BE2C (cell line): ENCODE data around the gene THBS1.

ENCODE experiments used
- DNase-seq: peaks from one replicate; pipeline ENCODE4 v3.0.0-alpha.2; 2020
- H3K27me3 ChIP-seq: fragments of 250-450 bp; sonication (Bioruptor Pico); 2 replicates; pipeline ENCODE4 v1.5.1; 2020; ENCODE audit warnings: mild to moderate bottlenecking
- H3K36me3 ChIP-seq: fragments of 250-450 bp; sonication (Bioruptor Pico); 2 replicates; pipeline ENCODE4 v1.5.1; 2020; ENCODE audit warnings: mild to moderate bottlenecking
- H3K4me1 ChIP-seq: fragments of 250-450 bp; sonication (Bioruptor Pico); 2 replicates; pipeline ENCODE4 v1.5.1; 2020
- H3K4me3 ChIP-seq: 2 replicates; pipeline ENCODE4 v1.5.1; 2011; ENCODE audit warnings: low read depth, low read length
- H3K9me3 ChIP-seq: fragments of 250-450 bp; sonication (Bioruptor Pico); 2 replicates; pipeline ENCODE4 v1.5.1; 2020
- TF ChIP-seq, protein P1 (sequence below): IDR thresholded peaks from 2 replicates; pipeline ENCODE4 v1.5.1; 2012; ENCODE audit warnings: mild to moderate bottlenecking, low read depth, low read length

The THBS1 gene

DNA sequence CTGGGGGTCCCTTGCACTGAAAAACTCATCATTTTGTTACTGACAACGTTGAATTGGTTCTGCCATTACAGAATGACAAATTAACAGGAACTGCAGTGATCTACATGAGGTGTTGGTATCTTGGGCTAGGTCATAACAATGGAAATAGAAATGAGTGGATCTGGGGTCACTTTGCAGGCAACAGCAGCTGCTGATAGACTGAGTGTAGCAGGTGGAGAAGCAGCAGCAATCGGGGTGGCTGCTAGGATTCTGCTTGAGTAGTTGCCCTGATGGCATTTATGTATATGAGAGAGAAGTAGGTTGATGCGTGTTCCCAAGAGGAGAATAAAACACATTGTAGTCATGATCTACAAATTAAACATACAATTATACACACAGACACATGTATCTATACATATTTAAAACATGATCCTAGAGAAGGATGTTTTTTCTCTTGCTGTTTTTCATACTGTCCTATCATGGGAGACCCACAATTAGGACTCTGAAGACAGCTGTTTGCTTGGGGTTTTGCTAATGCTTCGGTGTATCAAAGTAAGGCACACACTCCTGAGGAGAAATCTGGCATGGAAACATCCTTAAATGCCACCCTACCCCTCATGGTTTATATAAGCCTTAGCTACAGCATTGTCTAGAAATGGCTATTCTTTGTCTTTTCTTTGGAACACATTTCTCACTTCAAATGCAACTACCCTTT, 15.8 kb upstream of the THBS1 start:
- H3K9me3 ChIP-seq = no peaks in the 10 kb centered on the region
- H3K27me3 ChIP-seq = no peaks in the 10 kb centered on the region; the same call in 1 of the 2 replicates
- no peaks in the 10 kb centered on the region for H3K36me3 ChIP-seq
- no peaks in the 10 kb centered on the region for H3K4me1 ChIP-seq
- H3K4me3 ChIP-seq = no peak overlapping the region
- TF ChIP-seq, protein P1, sequence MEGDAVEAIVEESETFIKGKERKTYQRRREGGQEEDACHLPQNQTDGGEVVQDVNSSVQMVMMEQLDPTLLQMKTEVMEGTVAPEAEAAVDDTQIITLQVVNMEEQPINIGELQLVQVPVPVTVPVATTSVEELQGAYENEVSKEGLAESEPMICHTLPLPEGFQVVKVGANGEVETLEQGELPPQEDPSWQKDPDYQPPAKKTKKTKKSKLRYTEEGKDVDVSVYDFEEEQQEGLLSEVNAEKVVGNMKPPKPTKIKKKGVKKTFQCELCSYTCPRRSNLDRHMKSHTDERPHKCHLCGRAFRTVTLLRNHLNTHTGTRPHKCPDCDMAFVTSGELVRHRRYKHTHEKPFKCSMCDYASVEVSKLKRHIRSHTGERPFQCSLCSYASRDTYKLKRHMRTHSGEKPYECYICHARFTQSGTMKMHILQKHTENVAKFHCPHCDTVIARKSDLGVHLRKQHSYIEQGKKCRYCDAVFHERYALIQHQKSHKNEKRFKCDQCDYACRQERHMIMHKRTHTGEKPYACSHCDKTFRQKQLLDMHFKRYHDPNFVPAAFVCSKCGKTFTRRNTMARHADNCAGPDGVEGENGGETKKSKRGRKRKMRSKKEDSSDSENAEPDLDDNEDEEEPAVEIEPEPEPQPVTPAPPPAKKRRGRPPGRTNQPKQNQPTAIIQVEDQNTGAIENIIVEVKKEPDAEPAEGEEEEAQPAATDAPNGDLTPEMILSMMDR = no peak
- DNase-seq = no peak

DNA sequence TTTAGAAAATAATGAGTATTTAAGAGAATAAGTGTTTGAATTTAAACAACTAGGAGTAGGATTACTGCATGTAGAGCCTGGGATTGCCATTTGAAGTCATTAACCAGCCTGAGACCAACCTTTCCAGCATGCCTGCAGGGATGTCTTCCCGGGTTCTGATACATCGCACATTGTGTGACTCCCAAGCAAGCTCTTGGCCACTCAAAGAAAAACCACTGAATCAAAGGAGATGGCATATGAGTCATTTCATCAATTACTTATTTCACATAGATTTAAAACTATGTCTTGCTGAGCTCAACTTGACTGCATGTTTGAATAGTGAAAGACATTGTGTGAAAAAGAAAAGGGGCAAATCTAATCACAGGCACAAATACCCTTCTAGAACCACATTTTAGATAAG, 15.0 kb upstream of the THBS1 start:
- Histone ChIP-seq H3K36me3 (no peaks in the 10 kb centered on the region), H3K4me1 (no peaks in the 10 kb centered on the region), H3K4me3 (no peak overlapping the region), H3K9me3 (no peaks in the 10 kb centered on the region), H3K27me3 (no peaks in the 10 kb centered on the region; the same call in 1 of the 2 replicates)
- TF ChIP-seq, protein P1 = no peak
- no peak for DNase-seq

DNA sequence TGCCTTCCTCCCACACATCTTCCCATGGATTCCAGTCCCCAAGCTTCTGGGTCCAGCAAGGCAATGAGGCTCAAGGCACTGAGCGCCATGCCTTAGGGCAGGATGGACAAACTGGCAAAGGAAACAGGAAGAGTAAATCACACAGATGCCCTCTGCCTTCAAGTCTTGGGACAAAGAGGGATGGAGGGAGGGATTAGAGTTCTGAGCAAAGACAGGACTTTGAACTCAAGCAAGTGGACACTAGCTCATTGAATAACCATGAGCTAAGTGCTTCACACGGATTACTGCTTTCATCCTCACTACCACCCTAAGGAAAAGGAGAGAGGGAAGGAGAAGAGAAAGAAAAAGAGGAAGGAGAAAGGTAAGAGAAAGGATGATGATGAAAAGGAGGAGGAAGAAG, 7.6 kb upstream of the THBS1 start:
- Histone ChIP-seq H3K9me3 (no peaks in the 10 kb centered on the region), H3K4me1 (no peaks in the 10 kb centered on the region), H3K4me3 (no peak overlapping the region), H3K27me3 (peaks cover 17% of the 10 kb centered on the region), H3K36me3 (no peaks in the 10 kb centered on the region)
- DNase-seq = no peak
- TF ChIP-seq, protein P1 = no peak

DNA sequence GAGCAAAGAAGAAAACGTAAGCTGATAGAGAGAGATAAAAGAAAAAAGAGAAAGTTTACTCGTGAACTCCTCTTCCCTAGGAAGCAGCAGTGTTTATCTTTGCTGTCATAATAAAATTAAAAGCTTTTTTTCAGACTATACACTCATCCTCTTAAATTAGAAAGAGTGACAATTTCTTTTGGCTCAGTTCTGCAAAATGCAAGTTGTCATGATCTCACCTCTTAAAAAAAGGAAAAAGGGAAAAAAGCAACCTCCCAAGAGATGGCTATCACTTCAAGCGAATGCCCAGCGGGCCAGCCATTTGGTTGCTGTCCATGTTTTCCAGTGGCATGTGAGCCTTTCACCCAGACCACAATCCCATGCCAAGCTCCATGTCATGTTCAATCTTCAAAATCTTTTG, 7.0 kb upstream of the THBS1 start:
- DNase-seq = no peak
- TF ChIP-seq, protein P1 = no peak

DNA sequence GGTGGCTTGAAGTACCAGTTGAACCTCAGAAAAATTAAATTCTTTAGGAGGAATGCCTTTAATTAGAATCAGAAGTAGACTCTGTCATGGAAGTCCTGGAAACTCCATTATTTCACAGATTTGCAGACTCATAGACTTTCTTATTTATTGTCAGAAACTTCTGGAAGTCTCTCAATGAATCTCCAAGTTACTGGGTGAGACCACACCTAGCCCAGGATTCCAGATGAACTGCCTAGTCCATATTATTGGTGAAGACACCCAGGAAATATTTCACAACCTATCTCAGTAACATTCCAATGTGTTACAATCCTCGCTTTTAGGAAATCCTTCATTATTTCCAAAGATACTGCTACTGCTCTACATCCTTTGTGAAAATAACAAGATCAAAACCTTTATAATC, 6.5 kb upstream of the THBS1 start:
- Histone ChIP-seq H3K27me3 (peaks cover 23% of the 10 kb centered on the region), H3K4me3 (no peak overlapping the region), H3K4me1 (no peaks in the 10 kb centered on the region), H3K9me3 (no peaks in the 10 kb centered on the region), H3K36me3 (no peaks in the 10 kb centered on the region)
- DNase-seq = no peak
- TF ChIP-seq, protein P1 = no peak

More for the DNA sequence above, 7.0 kb upstream of the THBS1 start:
- no peaks in the 10 kb centered on the region for H3K4me1 ChIP-seq
- no peaks in the 10 kb centered on the region for H3K9me3 ChIP-seq
- no peak overlapping the region for H3K4me3 ChIP-seq
- H3K27me3 ChIP-seq = peaks cover 22% of the 10 kb centered on the region
- H3K36me3 ChIP-seq = no peaks in the 10 kb centered on the region

DNA sequence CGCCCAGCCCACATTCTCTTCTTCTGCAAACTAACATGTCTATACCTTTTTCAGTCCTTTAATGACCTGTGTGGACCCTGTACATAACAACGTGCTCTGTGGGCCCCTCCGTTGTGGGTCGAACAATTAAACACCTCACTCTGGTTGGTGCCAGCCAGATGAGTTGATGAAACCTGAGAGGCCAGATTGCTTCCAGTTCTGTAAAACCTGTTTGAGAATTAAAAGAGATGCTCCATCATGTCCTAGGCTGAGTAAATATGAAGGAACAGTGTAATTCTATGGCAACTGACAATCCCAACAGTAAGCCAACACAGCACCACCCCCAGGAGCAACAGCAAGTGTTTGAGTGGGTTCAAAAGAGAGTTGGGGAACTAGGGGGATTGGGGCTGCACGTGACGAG, 5.7 kb upstream of the THBS1 start:
- TF ChIP-seq, protein P1 = no peak

More for the DNA sequence above, 5.7 kb upstream of the THBS1 start:
- Histone ChIP-seq H3K9me3 (no peaks in the 10 kb centered on the region), H3K36me3 (no peaks in the 10 kb centered on the region), H3K27me3 (peaks cover 31% of the 10 kb centered on the region), H3K4me1 (no peaks in the 10 kb centered on the region), H3K4me3 (no peak overlapping the region)
- no peak for DNase-seq
